HepG2 (cell line): ENCODE data around the gene SETD1A. TPM values are rescaled to one million over a fixed set of nuclear protein-coding genes. Genes with fewer than 3 reads are reported as not detected.
A peak's percentile ranks its signal among the peaks of the same experiment; 100 is the strongest.

Source experiments
- ISX ChIP-seq: sonication (generic); formaldehyde crosslinking; conservative IDR thresholded peaks from 2 replicates; pipeline ENCODE4 v1.5.0; 2020; ENCODE audit warnings: missing genetic modification reagents
- RNF2 ChIP-seq: fragments of 450-650 bp; conservative IDR thresholded peaks from 2 replicates; pipeline ENCODE4 v1.6.1; 2016; ENCODE audit warnings: low read depth
- SRSF4 ChIP-seq: fragments of 200-400 bp; formaldehyde crosslinking; IDR thresholded peaks from one replicate; pipeline ENCODE4 v1.6.1; 2018; ENCODE audit warnings: mild to moderate bottlenecking, low read depth, low read length, moderate library complexity; ENCODE audit not compliant: poor library complexity, severe bottlenecking
- TEAD2 ChIP-seq: sonication (generic); formaldehyde crosslinking; IDR thresholded peaks from 2 replicates; pipeline ENCODE4 v1.9.0; 2021; ENCODE audit warnings: missing genetic modification reagents
- TSC22D2 ChIP-seq: sonication (generic); formaldehyde crosslinking; IDR thresholded peaks from 2 replicates; pipeline ENCODE4 v1.5.1; 2020; ENCODE audit warnings: missing genetic modification reagents, mild to moderate bottlenecking, borderline replicate concordance
- YY1 ChIP-seq: IDR thresholded peaks from 2 replicates; pipeline ENCODE4 v1.6.1; 2011; ENCODE audit warnings: low read length, low read depth, moderate library complexity, mild to moderate bottlenecking; ENCODE audit not compliant: insufficient read depth, insufficient replicate concordance
- ZFP36L1 ChIP-seq: sonication (generic); formaldehyde crosslinking; IDR thresholded peaks from 2 replicates; pipeline ENCODE4 v1.8.0; 2022; ENCODE audit warnings: mild to moderate bottlenecking, missing genetic modification reagents, moderate library complexity
- ZNF343 ChIP-seq: sonication (generic); formaldehyde crosslinking; IDR thresholded peaks from 2 replicates; pipeline ENCODE4 v1.4.0; 2020; ENCODE audit warnings: mild to moderate bottlenecking, missing genetic modification reagents
- ZNF550 ChIP-seq: sonication (generic); formaldehyde crosslinking; IDR thresholded peaks from 2 replicates; pipeline ENCODE4 v1.4.0; 2020; ENCODE audit warnings: mild to moderate bottlenecking, missing genetic modification reagents, borderline replicate concordance
- ZNF558 ChIP-seq: sonication (generic); formaldehyde crosslinking; IDR thresholded peaks from 2 replicates; pipeline ENCODE4 v1.9.0; 2022; ENCODE audit warnings: mild to moderate bottlenecking, missing genetic modification reagents, borderline replicate concordance
- ZNF674 ChIP-seq: sonication (generic); formaldehyde crosslinking; IDR thresholded peaks from 2 replicates; pipeline ENCODE4 v1.5.0; 2020; ENCODE audit warnings: low read depth, mild to moderate bottlenecking, missing genetic modification reagents
- ZNF780A ChIP-seq: sonication (generic); formaldehyde crosslinking; IDR thresholded peaks from 2 replicates; pipeline ENCODE4 v1.8.0; 2022; ENCODE audit warnings: mild to moderate bottlenecking, missing genetic modification reagents, moderate library complexity
- polyA plus RNA-seq, 8 experiments: library from polyadenylated mRNA; depleted of rRNA in 3 of 8; stranded (reverse) in 7 of 8; unstranded in 1 of 8; fragments of >200 nt; fragmentation: Illumina TruSeq in 4 of 8; extraction: Trizol in 4 of 8; gene quantifications; 2 replicates each; pipeline versions ENCODE4 v1.2.1 to v1.2.3, GENCODE V29; 2011 to 2016; ENCODE audit warnings: low read depth in 4 of 8, missing spikeins in 1 of 8, mixed read lengths in 1 of 8; ENCODE audit not compliant: insufficient read depth in 1 of 8
- total RNA-seq, 5 experiments: library from RNA; depleted of rRNA; stranded (reverse); fragments of >200 nt; fragmentation: Illumina TruSeq; extraction: Trizol; gene quantifications; 2 replicates each; pipeline ENCODE4 v1.2.3, GENCODE V29; 2016; ENCODE audit warnings: low read depth in 1 of 5
- TF ChIP-seq, protein P1 (sequence below): sonication (generic); formaldehyde crosslinking; IDR thresholded peaks from 2 replicates; pipeline ENCODE4 v1.4.0; 2020; ENCODE audit warnings: missing genetic modification reagents
- TF ChIP-seq, protein P2 (sequence below), 2 experiments: sonication (generic) in 1 of 2; formaldehyde crosslinking in 1 of 2; IDR thresholded peaks; 2 replicates each; pipeline versions ENCODE4 v1.4.0 to v1.6.1; 2016 to 2020; ENCODE audit warnings: borderline replicate concordance in 1 of 2, low read depth in 1 of 2, mild to moderate bottlenecking in 1 of 2, missing genetic modification reagents in 1 of 2
- TF ChIP-seq, protein P3 (sequence below): sonication (generic); formaldehyde crosslinking; IDR thresholded peaks from 2 replicates; pipeline ENCODE4 v1.4.0; 2020; ENCODE audit warnings: missing genetic modification reagents, borderline replicate concordance

SETD1A gene
- total and polyA plus RNA-seq, 2 of the 13 experiments (the other 11 are each of a cell fraction or from before 2014, with no cell fraction given), result 3.8 to 5.6 TPM

DNA sequence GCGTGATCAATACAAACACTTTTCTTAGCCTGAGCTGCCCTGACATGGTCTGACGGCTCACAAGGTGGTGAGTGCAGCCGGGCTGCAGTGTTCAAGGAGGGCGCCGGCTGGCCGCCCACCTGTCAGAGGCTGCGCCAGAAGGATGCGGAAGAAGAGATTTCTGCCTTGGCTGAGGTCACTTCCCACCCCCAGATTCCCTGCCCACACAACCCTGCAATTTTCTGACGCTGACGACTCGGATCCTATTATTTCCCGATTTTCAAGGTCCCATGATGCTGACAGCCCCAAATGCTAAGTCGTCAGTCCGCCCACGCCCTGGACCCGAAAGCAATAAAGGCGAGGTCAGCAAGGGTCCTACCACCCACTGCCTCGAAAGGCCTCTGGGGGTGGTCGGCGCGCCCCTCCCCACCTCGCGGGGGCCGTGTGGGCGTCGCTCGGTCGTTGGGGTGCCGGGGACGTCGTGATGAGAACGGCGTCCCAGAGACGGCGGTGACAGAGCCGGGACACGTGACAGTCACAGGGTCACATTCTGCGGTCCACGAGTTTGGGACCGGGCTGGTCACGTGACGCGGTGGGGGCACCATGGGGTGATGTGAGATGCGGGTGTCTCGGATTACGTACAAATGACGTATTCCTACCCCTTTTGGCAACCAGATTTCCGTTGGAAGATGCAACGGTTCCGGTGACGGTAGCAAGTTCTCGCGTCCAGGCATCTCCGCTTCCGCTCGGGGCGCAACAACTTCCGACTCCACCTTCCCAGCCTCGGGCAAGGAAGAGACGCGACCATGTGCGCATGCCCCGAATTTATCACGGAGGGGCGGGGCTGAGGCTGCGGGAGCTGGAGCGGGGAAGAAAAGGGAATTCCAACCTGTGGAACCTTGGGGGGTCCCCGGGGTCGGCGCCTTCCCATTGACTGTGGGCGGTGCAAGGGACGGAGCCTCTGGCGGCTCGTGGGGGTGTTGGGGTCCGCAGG lies 75.5 kb downstream of the SETD1A start, which contains the start of gene STX4 (continued):
- TF ChIP-seq, protein P1, sequence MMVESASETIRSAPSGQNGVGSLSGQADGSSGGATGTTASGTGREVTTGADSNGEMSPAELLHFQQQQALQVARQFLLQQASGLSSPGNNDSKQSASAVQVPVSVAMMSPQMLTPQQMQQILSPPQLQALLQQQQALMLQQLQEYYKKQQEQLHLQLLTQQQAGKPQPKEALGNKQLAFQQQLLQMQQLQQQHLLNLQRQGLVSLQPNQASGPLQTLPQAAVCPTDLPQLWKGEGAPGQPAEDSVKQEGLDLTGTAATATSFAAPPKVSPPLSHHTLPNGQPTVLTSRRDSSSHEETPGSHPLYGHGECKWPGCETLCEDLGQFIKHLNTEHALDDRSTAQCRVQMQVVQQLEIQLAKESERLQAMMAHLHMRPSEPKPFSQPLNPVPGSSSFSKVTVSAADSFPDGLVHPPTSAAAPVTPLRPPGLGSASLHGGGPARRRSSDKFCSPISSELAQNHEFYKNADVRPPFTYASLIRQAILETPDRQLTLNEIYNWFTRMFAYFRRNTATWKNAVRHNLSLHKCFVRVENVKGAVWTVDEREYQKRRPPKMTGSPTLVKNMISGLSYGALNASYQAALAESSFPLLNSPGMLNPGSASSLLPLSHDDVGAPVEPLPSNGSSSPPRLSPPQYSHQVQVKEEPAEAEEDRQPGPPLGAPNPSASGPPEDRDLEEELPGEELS (CRISPR knock-in tag), result no peak; the same call in 1 of the 2 replicates
- no peak for TF ChIP-seq TEAD2 (CRISPR knock-in tag)
- TF ChIP-seq SRSF4, result no peak
- TF ChIP-seq ZNF550 (CRISPR knock-in tag), result no peak
- TF ChIP-seq, protein P2, sequence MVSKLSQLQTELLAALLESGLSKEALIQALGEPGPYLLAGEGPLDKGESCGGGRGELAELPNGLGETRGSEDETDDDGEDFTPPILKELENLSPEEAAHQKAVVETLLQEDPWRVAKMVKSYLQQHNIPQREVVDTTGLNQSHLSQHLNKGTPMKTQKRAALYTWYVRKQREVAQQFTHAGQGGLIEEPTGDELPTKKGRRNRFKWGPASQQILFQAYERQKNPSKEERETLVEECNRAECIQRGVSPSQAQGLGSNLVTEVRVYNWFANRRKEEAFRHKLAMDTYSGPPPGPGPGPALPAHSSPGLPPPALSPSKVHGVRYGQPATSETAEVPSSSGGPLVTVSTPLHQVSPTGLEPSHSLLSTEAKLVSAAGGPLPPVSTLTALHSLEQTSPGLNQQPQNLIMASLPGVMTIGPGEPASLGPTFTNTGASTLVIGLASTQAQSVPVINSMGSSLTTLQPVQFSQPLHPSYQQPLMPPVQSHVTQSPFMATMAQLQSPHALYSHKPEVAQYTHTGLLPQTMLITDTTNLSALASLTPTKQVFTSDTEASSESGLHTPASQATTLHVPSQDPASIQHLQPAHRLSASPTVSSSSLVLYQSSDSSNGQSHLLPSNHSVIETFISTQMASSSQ (IDR thresholded peaks at IDR 0.05; ENCODE audit: low read depth), result no peak
- TF ChIP-seq, protein P2 (CRISPR knock-in tag; IDR thresholded peaks at IDR 0.05; ENCODE audit: borderline replicate concordance), result peak; percentile 58; the same call in 1 of the 2 replicates
- TF ChIP-seq ISX (CRISPR knock-in tag), result no peak
- peak; percentile 36; the same call in 1 of the 2 replicates for TF ChIP-seq ZNF780A (CRISPR knock-in tag)
- no peak for TF ChIP-seq ZNF674 (CRISPR knock-in tag)
- TF ChIP-seq, protein P3, sequence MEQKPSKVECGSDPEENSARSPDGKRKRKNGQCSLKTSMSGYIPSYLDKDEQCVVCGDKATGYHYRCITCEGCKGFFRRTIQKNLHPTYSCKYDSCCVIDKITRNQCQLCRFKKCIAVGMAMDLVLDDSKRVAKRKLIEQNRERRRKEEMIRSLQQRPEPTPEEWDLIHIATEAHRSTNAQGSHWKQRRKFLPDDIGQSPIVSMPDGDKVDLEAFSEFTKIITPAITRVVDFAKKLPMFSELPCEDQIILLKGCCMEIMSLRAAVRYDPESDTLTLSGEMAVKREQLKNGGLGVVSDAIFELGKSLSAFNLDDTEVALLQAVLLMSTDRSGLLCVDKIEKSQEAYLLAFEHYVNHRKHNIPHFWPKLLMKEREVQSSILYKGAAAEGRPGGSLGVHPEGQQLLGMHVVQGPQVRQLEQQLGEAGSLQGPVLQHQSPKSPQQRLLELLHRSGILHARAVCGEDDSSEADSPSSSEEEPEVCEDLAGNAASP, result no peak; the same call in 1 of the 2 replicates
- TF ChIP-seq TSC22D2 (CRISPR knock-in tag), result no peak; the same call in 1 of the 2 replicates
- TF ChIP-seq ZNF558, result peak; percentile 57; the same call in 1 of the 2 replicates
- TF ChIP-seq ZFP36L1 (CRISPR knock-in tag), result peak; percentile 89; the same call in 1 of the 2 replicates
- peak; percentile 57 for TF ChIP-seq YY1
- no peak for TF ChIP-seq ZNF343 (CRISPR knock-in tag)
- peak; percentile 97 for TF ChIP-seq RNF2
